GM12875 (cell line): ENCODE measurements around the gene RAB35.

Experiments used
- H3K4me3 ChIP-seq: one replicate; pipeline ENCODE4 v1.5.1; 2011; ENCODE audit warnings: low read depth, low read length, control low read depth
- TF ChIP-seq, protein P1 (sequence below): IDR thresholded peaks from 2 replicates; pipeline ENCODE4 v1.5.1; 2011; ENCODE audit warnings: low read depth, mild to moderate bottlenecking, control low read depth, inconsistent platforms, low read length, moderate library complexity, borderline replicate concordance; ENCODE audit not compliant: insufficient read depth

The RAB35 gene

GRCh38 chr12:120076651-120077050 lies 39.9 kb downstream of the RAB35 start:
- TF ChIP-seq, protein P1, sequence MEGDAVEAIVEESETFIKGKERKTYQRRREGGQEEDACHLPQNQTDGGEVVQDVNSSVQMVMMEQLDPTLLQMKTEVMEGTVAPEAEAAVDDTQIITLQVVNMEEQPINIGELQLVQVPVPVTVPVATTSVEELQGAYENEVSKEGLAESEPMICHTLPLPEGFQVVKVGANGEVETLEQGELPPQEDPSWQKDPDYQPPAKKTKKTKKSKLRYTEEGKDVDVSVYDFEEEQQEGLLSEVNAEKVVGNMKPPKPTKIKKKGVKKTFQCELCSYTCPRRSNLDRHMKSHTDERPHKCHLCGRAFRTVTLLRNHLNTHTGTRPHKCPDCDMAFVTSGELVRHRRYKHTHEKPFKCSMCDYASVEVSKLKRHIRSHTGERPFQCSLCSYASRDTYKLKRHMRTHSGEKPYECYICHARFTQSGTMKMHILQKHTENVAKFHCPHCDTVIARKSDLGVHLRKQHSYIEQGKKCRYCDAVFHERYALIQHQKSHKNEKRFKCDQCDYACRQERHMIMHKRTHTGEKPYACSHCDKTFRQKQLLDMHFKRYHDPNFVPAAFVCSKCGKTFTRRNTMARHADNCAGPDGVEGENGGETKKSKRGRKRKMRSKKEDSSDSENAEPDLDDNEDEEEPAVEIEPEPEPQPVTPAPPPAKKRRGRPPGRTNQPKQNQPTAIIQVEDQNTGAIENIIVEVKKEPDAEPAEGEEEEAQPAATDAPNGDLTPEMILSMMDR: no peak
- H3K4me3 ChIP-seq: no peak overlapping the region

GRCh38 chr12:120075034-120075616 lies 41.4 kb downstream of the RAB35 start:
- H3K4me3 ChIP-seq: no peak overlapping the region
- TF ChIP-seq, protein P1: no peak

- TF ChIP-seq, protein P1: no peak
- no peak overlapping the region for H3K4me3 ChIP-seq
These were observed 43.9 kb downstream of the RAB35 start for GRCh38 chr12:120072472-120073249.

- TF ChIP-seq, protein P1: no peak
- H3K4me3 ChIP-seq: no peak overlapping the region
These were observed 45.0 kb downstream of the RAB35 start for GRCh38 chr12:120071493-120072020.

DNA sequence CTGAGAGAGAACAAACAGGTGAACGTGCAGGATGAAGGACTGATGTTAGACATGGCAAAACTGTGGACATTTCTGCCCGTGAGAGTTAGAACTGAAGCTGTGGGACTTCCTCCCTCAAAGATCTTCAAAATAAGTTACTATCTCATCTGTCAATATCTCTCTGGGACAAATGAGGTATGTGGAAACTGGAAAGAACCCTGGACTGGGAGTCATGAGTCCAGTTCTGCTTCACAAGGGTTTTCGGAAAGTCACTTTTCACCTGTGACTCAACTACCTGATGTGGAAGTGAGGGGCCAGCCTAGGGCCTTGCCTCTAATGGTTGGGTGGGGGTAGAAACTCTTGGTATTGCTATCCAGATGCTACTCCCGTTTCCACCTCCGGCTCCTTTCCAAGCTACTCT lies 47.3 kb downstream of the RAB35 start:
- no peak overlapping the region for H3K4me3 ChIP-seq
- TF ChIP-seq, protein P1: no peak

DNA sequence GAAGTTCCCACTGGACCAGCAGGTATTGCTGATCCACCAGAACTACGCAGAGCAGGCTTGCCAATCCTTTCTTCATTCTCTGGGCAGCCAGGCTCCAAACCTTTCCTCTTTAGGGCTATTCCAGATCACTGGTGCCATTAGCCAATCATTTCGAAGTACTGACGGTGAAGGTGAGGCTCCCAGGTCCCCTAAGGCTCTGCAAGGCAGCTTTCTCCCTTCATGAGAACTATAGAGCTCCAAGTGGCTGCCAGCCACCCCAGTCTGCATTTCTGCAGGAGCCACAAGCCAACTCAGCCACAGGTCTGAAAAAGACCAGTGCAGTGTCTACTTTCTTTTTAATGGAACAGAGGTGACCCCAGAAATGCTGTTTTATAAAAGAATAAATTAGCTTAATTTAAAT lies 48.7 kb downstream of the RAB35 start:
- H3K4me3 ChIP-seq: no peak overlapping the region
- TF ChIP-seq, protein P1: no peak
